OCI-LY3 (cell line): Measurements from ENCODE around the gene GIMAP4.

Experiments
- CTCF ChIP-seq: fragments of 200-600, 300-600 bp; sonication (generic); IDR thresholded peaks from 2 replicates; pipeline ENCODE4 v1.5.1; 2014; ENCODE audit warnings: antibody characterized with exemption, low read length, low read depth
- EZH2phosphoT487 ChIP-seq: fragments of 200-600 bp; shearing (Covaris generic); IDR thresholded peaks from 2 replicates; pipeline ENCODE4 v1.6.1; 2018; ENCODE audit warnings: antibody characterized with exemption, mixed run types, low read depth

- TF ChIP-seq CTCF (no peak), EZH2phosphoT487 (no peak)
Observed at GRCh38 chr7:150560486-150560885, 6.7 kb upstream of the GIMAP4 start.
